CD8-positive, alpha-beta memory T cell (primary cell): ENCODE results near the gene HPS6. TPM values are rescaled to one million over a fixed set of nuclear protein-coding genes. Genes with fewer than 3 reads are reported as not detected.
"Not testable (repeated sequence)": the region's sequence is repeated elsewhere in the genome, so short reads cannot be mapped to it uniquely, and the experiment has no call there.

Experiments used
- CTCF ChIA-PET: fragments of 350-600 bp; sonication (Branson Sonifier 250); formaldehyde crosslinking; loops from one replicate; lab custom pipeline; 2021; ENCODE audit warnings: antibody characterized with exemption; lab: Charles Lee
- POLR2A ChIA-PET: fragments of 350-600 bp; sonication (Branson Sonifier 250); formaldehyde crosslinking; loops from one replicate; lab custom pipeline; 2021; ENCODE audit warnings: antibody characterized with exemption; lab: Charles Lee
- DNase-seq, 5 donors: peaks; one replicate each; pipeline versions ENCODE4 v3.0.0 to v3.0.0-alpha.2; 2020 to 2022; ENCODE audit warnings: mixed read lengths in 1 of 5
- H3K27ac ChIP-seq: one replicate; pipeline ENCODE4 v1.7.0; 2013; ENCODE audit warnings: low read depth, mild to moderate bottlenecking, low read length, moderate library complexity
- H3K27me3 ChIP-seq: 2 replicates; pipeline ENCODE4 v1.7.0; 2013; ENCODE audit warnings: low read length, mild to moderate bottlenecking; ENCODE audit not compliant: insufficient read depth, poor library complexity, severe bottlenecking
- H3K36me3 ChIP-seq: 2 replicates; pipeline ENCODE4 v1.7.0; 2013; ENCODE audit warnings: mild to moderate bottlenecking, low read length, moderate library complexity; ENCODE audit not compliant: insufficient read depth
- H3K4me1 ChIP-seq: 2 replicates; pipeline ENCODE4 v1.7.0; 2013; ENCODE audit warnings: mild to moderate bottlenecking, low read length, moderate library complexity; ENCODE audit not compliant: insufficient read depth
- H3K4me3 ChIP-seq: 2 replicates; pipeline ENCODE4 v1.7.0; 2013; ENCODE audit warnings: mild to moderate bottlenecking, low read length
- H3K9me3 ChIP-seq: 2 replicates; pipeline ENCODE4 v1.7.0; 2013; ENCODE audit warnings: mild to moderate bottlenecking, low read length
- H3K27ac Mint-ChIP-seq, 8 donors: one replicate each; pipeline ENCODE4 v1.8.0; 2020 to 2021; ENCODE audit warnings: mixed read lengths in 8 of 8, mild to moderate bottlenecking in 6 of 8, inconsistent platforms in 3 of 8, moderate library complexity in 3 of 8
- H3K27me3 Mint-ChIP-seq, 2 donors: one replicate each; pipeline ENCODE4 v1.8.0; 2020 to 2021; ENCODE audit warnings: mixed read lengths in 2 of 2, mild to moderate bottlenecking in 1 of 2, moderate library complexity in 1 of 2
- H3K36me3 Mint-ChIP-seq, 3 donors: one replicate each; pipeline ENCODE4 v1.8.0; 2020 to 2021; ENCODE audit warnings: mixed read lengths in 3 of 3, inconsistent platforms in 1 of 3, mild to moderate bottlenecking in 1 of 3
- H3K4me1 Mint-ChIP-seq, 3 donors: one replicate each; pipeline ENCODE4 v1.8.0; 2020 to 2021; ENCODE audit warnings: mixed read lengths in 3 of 3, inconsistent platforms in 1 of 3, mild to moderate bottlenecking in 1 of 3
- H3K4me3 Mint-ChIP-seq, 7 donors: one replicate each; pipeline ENCODE4 v1.8.0; 2020 to 2021; ENCODE audit warnings: mixed read lengths in 7 of 7, mild to moderate bottlenecking in 6 of 7, moderate library complexity in 4 of 7, inconsistent platforms in 2 of 7
- H3K9me3 Mint-ChIP-seq, 5 donors: one replicate each; pipeline ENCODE4 v1.8.0; 2020 to 2022; ENCODE audit warnings: mixed read lengths in 5 of 5, mild to moderate bottlenecking in 3 of 5, moderate library complexity in 2 of 5, inconsistent platforms in 1 of 5
- polyA plus RNA-seq: library from polyadenylated mRNA; unstranded; fragments of 300-500 nt; fragmentation: Illumina TruSeq; gene quantifications from one replicate; pipeline ENCODE4 v1.2.3, GENCODE V29; 2021
- total RNA-seq, 2 experiments: library from RNA; stranded (reverse); gene quantifications; one replicate each; pipeline ENCODE4 v1.2.3, GENCODE V29; 2021

Gene HPS6
- total and polyA plus RNA-seq, 3 experiments from 2014 or later = 25.3 to 30.4 (median 27.0) TPM

- Histone ChIP-seq H3K4me1 (no peaks in the 10 kb centered on the region), H3K9me3 (no peaks in the 10 kb centered on the region), H3K36me3 (peaks cover 6% of the 10 kb centered on the region), H3K27ac (no peak overlapping the region), H3K4me3 (no peak overlapping the region), H3K27me3 (no peaks in the 10 kb centered on the region)
- POLR2A ChIA-PET = no interaction called here
- Mint-ChIP-seq H3K27me3 (no peaks in the 10 kb centered on the region), H3K9me3 (no peaks in the 10 kb centered on the region), H3K4me3 (no peak overlapping the region), H3K27ac (no peak overlapping the region), H3K4me1 (peaks cover 9 to 23% (median 16%) of the 10 kb centered on the region in 3 donors), H3K36me3 (peaks cover 0 to 48% (median 9%) of the 10 kb centered on the region in 3 donors)
- DNase-seq = no peak
- CTCF ChIA-PET = interaction anchor here (2.2 kb wide), 1 partner anchor 198 kb away, joined by 8 read pairs; no protein-coding TSS in a partner anchor
Measured at GRCh38 chr10:102038410-102038809, 26.7 kb upstream of the HPS6 start.

- CTCF ChIA-PET = no interaction called here
- Mint-ChIP-seq H3K9me3 (no peaks in the 10 kb centered on the region), H3K27ac (peak overlapping the region in 1 of 8 donors; percentile 29), H3K4me3 (no peak overlapping the region), H3K27me3 (no peaks in the 10 kb centered on the region), H3K4me1 (peaks cover 23 to 39% (median 27%) of the 10 kb centered on the region in 3 donors), H3K36me3 (peaks cover 0 to 42% (median 6%) of the 10 kb centered on the region in 3 donors)
- H3K4me1 ChIP-seq = no peaks in the 10 kb centered on the region
- no peak overlapping the region for H3K27ac ChIP-seq
- DNase-seq = no peak
- H3K27me3 ChIP-seq = no peaks in the 10 kb centered on the region
- POLR2A ChIA-PET = no interaction called here
- no peak overlapping the region for H3K4me3 ChIP-seq
- H3K9me3 ChIP-seq = no peaks in the 10 kb centered on the region
- peaks cover 6% of the 10 kb centered on the region for H3K36me3 ChIP-seq
Measured at GRCh38 chr10:102040305-102041050, 24.7 kb upstream of the HPS6 start.

- peaks cover 0 to 16% (median 1%) of the 10 kb centered on the region in 3 donors for H3K36me3 Mint-ChIP-seq
- no peaks in the 10 kb centered on the region for H3K9me3 Mint-ChIP-seq
- no peaks in the 10 kb centered on the region for H3K27me3 Mint-ChIP-seq
- no peaks in the 10 kb centered on the region for H3K4me1 ChIP-seq
- no peak overlapping the region for H3K4me3 ChIP-seq
- H3K9me3 ChIP-seq = no peaks in the 10 kb centered on the region
- H3K27ac ChIP-seq = no peak overlapping the region
- H3K36me3 ChIP-seq = no peaks in the 10 kb centered on the region
- H3K27me3 ChIP-seq = no peaks in the 10 kb centered on the region
- DNase-seq = no peak
- POLR2A ChIA-PET = no interaction called here
- H3K4me3 Mint-ChIP-seq = no peak overlapping the region
- peaks cover 43 to 75% (median 54%) of the 10 kb centered on the region in 3 donors for H3K4me1 Mint-ChIP-seq
- H3K27ac Mint-ChIP-seq = no peak overlapping the region
- CTCF ChIA-PET = no interaction called here
Measured at GRCh38 chr10:102045292-102045691, 19.9 kb upstream of the HPS6 start.

GRCh38 chr10:102046095-102046494 lies 19.1 kb upstream of the HPS6 start:
- Histone ChIP-seq H3K4me3 (no peak overlapping the region), H3K36me3 (no peaks in the 10 kb centered on the region), H3K27ac (no peak overlapping the region), H3K4me1 (no peaks in the 10 kb centered on the region), H3K9me3 (no peaks in the 10 kb centered on the region), H3K27me3 (no peaks in the 10 kb centered on the region)
- no peak for DNase-seq
- H3K9me3 Mint-ChIP-seq = no peaks in the 10 kb centered on the region
- H3K27me3 Mint-ChIP-seq = no peaks in the 10 kb centered on the region
- ChIA-PET CTCF (no interaction called here), POLR2A (no interaction called here)
- H3K27ac Mint-ChIP-seq = no peak overlapping the region
- H3K4me3 Mint-ChIP-seq = no peak overlapping the region
- peaks cover 0 to 13% (median 1%) of the 10 kb centered on the region in 3 donors for H3K36me3 Mint-ChIP-seq
- H3K4me1 Mint-ChIP-seq = peaks cover 38 to 71% (median 52%) of the 10 kb centered on the region in 3 donors

- H3K27me3 Mint-ChIP-seq, H3K36me3 Mint-ChIP-seq, H3K9me3 ChIP-seq, H3K27me3 ChIP-seq, H3K36me3 ChIP-seq, H3K9me3 Mint-ChIP-seq, DNase-seq: not testable (repeated sequence)
- Histone ChIP-seq H3K4me1 (peaks cover 35% of the 10 kb centered on the region), H3K4me3 (peak overlapping the region; percentile 93), H3K27ac (peak overlapping the region; percentile 91)
- ChIA-PET POLR2A (interaction anchor here (0.6 to 1.3 kb wide), 5 partner anchors 11 to 63 kb away, joined by 3 to 13 read pairs (median 3); partner anchors contain the start of gene HPS6), CTCF (interaction anchor here (0.6 to 2.9 kb wide), 6 partner anchors 13 to 237 kb away, joined by 3 to 14 read pairs (median 4); partner anchors contain the start of gene OGA)
- peaks cover 39 to 48% (median 47%) of the 10 kb centered on the region in 3 donors for H3K4me1 Mint-ChIP-seq
- peak overlapping the region; percentile 85 to 98 (median 94) for H3K27ac Mint-ChIP-seq
- H3K4me3 Mint-ChIP-seq = peak overlapping the region; percentile 94 to 99 (median 96)
Measured at GRCh38 chr10:102054881-102055646, 10.1 kb upstream of the HPS6 start.

GRCh38 chr10:102055647-102056419 lies 9.3 kb upstream of the HPS6 start, which contains the start of gene ARMH3:
Gene ARMH3, minus strand, starts transcription at chr10:102056173. Its CDS starts 16,059 bp downstream, at chr10:102040114.
- Mint-ChIP-seq H3K9me3 (no peaks in the 10 kb centered on the region), H3K27me3 (peaks cover 0 to 2% of the 10 kb centered on the region in 2 donors), H3K36me3 (peaks cover 0 to 5% (median 0%) of the 10 kb centered on the region in 3 donors), H3K4me3 (peak within 1 kb of the TSS; percentile 92 to 99 (median 95)), H3K4me1 (peaks cover 39 to 48% (median 47%) of the 10 kb centered on the region in 3 donors), H3K27ac (peak within 1 kb of the TSS; percentile 85 to 99 (median 96))
- POLR2A ChIA-PET = interaction anchor here (0.6 to 1.4 kb wide), 6 partner anchors 10 to 1522 kb away, joined by 3 to 13 read pairs (median 3); partner anchors contain the start of genes HPS6 and OGA
- H3K36me3 ChIP-seq = no peaks in the 10 kb centered on the region
- H3K4me1 ChIP-seq = peaks cover 35% of the 10 kb centered on the region
- H3K27me3 ChIP-seq = no peaks in the 10 kb centered on the region
- DNase-seq = peak; percentile 75 to 92 (median 87)
- H3K9me3 ChIP-seq = no peaks in the 10 kb centered on the region
- peak within 1 kb of the TSS; percentile 91 for H3K27ac ChIP-seq
- CTCF ChIA-PET = interaction anchor here (0.6 to 2.9 kb wide), 4 partner anchors 13 to 238 kb away, joined by 3 to 14 read pairs (median 4); partner anchors contain the start of gene OGA
- peak within 1 kb of the TSS; percentile 93 for H3K4me3 ChIP-seq

GRCh38 chr10:102059987-102060386 lies 5.2 kb upstream of the HPS6 start:
- H3K27ac Mint-ChIP-seq = peak overlapping the region in 1 of 8 donors; percentile 10
- peaks cover 0 to 7% (median 0%) of the 10 kb centered on the region in 3 donors for H3K36me3 Mint-ChIP-seq
- no peaks in the 10 kb centered on the region for H3K9me3 Mint-ChIP-seq
- Histone ChIP-seq H3K36me3 (no peaks in the 10 kb centered on the region), H3K4me1 (peaks cover 9% of the 10 kb centered on the region), H3K4me3 (no peak overlapping the region), H3K27me3 (no peaks in the 10 kb centered on the region), H3K9me3 (no peaks in the 10 kb centered on the region), H3K27ac (no peak overlapping the region)
- H3K4me1 Mint-ChIP-seq = peaks cover 21 to 29% (median 28%) of the 10 kb centered on the region in 3 donors
- peaks cover 0 to 4% of the 10 kb centered on the region in 2 donors for H3K27me3 Mint-ChIP-seq
- DNase-seq = no peak
- POLR2A ChIA-PET = no interaction called here
- peak overlapping the region in 1 of 7 donors; percentile 40 for H3K4me3 Mint-ChIP-seq
- CTCF ChIA-PET = no interaction called here
